ENCODE results near the gene ANAPC15.

GRCh38 chr11:72075109-72075508 is 37.4 kb downstream of the ANAPC15 start:
- TF ChIP-seq, protein P1, sequence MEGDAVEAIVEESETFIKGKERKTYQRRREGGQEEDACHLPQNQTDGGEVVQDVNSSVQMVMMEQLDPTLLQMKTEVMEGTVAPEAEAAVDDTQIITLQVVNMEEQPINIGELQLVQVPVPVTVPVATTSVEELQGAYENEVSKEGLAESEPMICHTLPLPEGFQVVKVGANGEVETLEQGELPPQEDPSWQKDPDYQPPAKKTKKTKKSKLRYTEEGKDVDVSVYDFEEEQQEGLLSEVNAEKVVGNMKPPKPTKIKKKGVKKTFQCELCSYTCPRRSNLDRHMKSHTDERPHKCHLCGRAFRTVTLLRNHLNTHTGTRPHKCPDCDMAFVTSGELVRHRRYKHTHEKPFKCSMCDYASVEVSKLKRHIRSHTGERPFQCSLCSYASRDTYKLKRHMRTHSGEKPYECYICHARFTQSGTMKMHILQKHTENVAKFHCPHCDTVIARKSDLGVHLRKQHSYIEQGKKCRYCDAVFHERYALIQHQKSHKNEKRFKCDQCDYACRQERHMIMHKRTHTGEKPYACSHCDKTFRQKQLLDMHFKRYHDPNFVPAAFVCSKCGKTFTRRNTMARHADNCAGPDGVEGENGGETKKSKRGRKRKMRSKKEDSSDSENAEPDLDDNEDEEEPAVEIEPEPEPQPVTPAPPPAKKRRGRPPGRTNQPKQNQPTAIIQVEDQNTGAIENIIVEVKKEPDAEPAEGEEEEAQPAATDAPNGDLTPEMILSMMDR (IDR thresholded peaks at IDR 0.05; ENCODE audit: low read length) = peak; percentile 41
- TF ChIP-seq EZH2 (IDR thresholded peaks at IDR 0.05; ENCODE audit: borderline replicate concordance, low read length) = no peak

All from OCI-LY1 (cell line).